ENCODE data around the gene CPEB4. TPM values are rescaled to one million over a fixed set of nuclear protein-coding genes. Genes with fewer than 3 reads are reported as not detected.

CPEB4 gene
- total and polyA plus RNA-seq, 2 of the 8 experiments (the other 6 are each of a cell fraction or from before 2014, with no cell fraction given), result 8.4 to 13.4 TPM

DNA sequence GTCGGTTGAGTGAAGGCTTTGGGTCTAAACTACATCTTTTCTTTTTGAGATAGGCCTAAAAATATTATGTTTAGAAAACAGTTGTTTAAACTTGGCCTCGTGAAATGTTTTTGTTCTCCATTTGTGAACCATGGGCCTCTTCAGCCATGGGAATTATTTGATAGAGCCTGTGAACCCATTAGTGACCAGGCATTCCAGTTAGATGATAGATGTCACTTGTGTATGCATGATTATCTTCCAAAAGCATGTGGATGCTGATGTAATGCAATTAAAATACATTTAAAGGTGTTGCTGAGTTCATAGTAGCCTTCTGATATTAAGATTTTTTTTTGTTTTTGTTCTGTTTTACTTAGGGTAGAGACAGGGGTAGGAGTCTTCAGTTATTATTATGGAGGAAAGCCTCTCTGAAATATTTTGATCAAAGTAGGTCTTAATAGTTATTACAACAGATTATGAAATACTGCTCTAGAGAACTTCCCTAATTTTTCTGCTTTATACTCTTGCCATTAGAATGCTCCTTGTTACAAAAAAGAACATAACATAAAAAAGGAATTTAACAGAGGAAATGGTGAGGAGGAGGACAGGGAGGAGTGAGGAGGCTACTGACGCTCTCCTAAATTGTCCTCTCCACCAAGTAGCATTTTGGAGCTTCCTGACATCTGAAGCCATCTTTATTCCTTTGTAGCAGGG lies 32.9 kb downstream of the CPEB4 start:
- Histone ChIP-seq H4K5ac (ENCODE audit: insufficient read length, low read depth, low read length) (no peak overlapping the region), H2BK20ac (ENCODE audit: low read length) (no peak overlapping the region), H2BK120ac (replicated peaks; ENCODE audit: low read depth, low read length) (no peak overlapping the region), H3K27me3 (replicated peaks in 1 of 4; ENCODE audit: control insufficient read depth in 3 of 4, extremely low read depth in 1 of 4, insufficient read depth in 3 of 4, low read length in 3 of 4) (no peaks in the 10 kb centered on the region), H3K4ac (replicated peaks; ENCODE audit: insufficient read length, low read depth, low read length) (no peak overlapping the region), H3K18ac (ENCODE audit: extremely low read depth, low read length) (no peak overlapping the region), H3K14ac (ENCODE audit: insufficient read length) (no peak overlapping the region), H3K56ac (replicated peaks; ENCODE audit: insufficient read length, low read depth, low read length) (no peak overlapping the region), H2AFZ (ENCODE audit: low read length) (no peak overlapping the region), H3K36me3 (ENCODE audit: control insufficient read depth in 2 of 4, insufficient read depth in 4 of 4, low read length in 3 of 4) (no peaks in the 10 kb centered on the region), H3K4me3 (ENCODE audit: extremely low read depth in 1 of 4, insufficient read depth in 2 of 4, low read depth in 3 of 4, low read length in 4 of 4) (no peak overlapping the region), H3K23me2 (ENCODE audit: low read depth, low read length) (0 out of 2 replicates have a peak, but pooled peaks cover 5% of the 10 kb centered on the region), H3K9ac (replicated peaks in 1 of 4; ENCODE audit: extremely low read depth in 1 of 4, low read depth in 3 of 4, low read length in 3 of 4) (no peak overlapping the region), H2AK5ac (ENCODE audit: low read depth, low read length) (no peak overlapping the region), H3K27ac (ENCODE audit: low read depth, low read length) (no peak overlapping the region), H3K79me1 (ENCODE audit: low read depth, low read length) (no peaks in the 10 kb centered on the region), H2BK15ac (ENCODE audit: low read length) (no peak overlapping the region), H3K79me2 (ENCODE audit: control insufficient read depth in 1 of 2, insufficient read depth in 2 of 2, low read length in 2 of 2) (peaks cover 0 to 27% of the 10 kb centered on the region in 2 experiments; a peak in 2 of 4 replicates), H2BK5ac (ENCODE audit: low read depth, low read length) (no peak overlapping the region), H3K4me2 (ENCODE audit: insufficient read depth in 1 of 2, low read depth in 2 of 2, low read length in 2 of 2) (no peak overlapping the region), H4K91ac (replicated peaks; ENCODE audit: insufficient read length, low read length) (no peak overlapping the region), H3K9me3 (ENCODE audit: insufficient read depth in 2 of 2, low read depth in 1 of 2, low read length in 1 of 2) (no peaks in the 10 kb centered on the region), H3K23ac (ENCODE audit: insufficient read length) (no peak overlapping the region), H4K20me1 (replicated peaks in 1 of 2; ENCODE audit: control insufficient read depth in 1 of 2, insufficient read depth in 2 of 2, low read length in 2 of 2) (no peaks in the 10 kb centered on the region), H3K4me1 (replicated peaks in 1 of 4; ENCODE audit: control insufficient read depth in 3 of 4, insufficient read depth in 4 of 4, low read length in 3 of 4) (peaks cover 0 to 17% (median 7%) of the 10 kb centered on the region in 4 experiments; a peak in 4 of 7 replicates), H2BK12ac (ENCODE audit: low read depth, low read length) (no peak overlapping the region), H4K8ac (ENCODE audit: extremely low read depth, insufficient read depth, low read length) (no peak overlapping the region)
- WGBS, 2 experiments (ENCODE audit: extremely low coverage in 1 of 2, insufficient coverage in 1 of 2, insufficient read length in 1 of 2, insufficient replicate concordance in 2 of 2, low coverage in 1 of 2, low lambda C conversion rate in 2 of 2, missing lambda C conversion rate in 1 of 2), result 86% methylated on average over 3 of the region's 3 CpGs; no CpG with 5 or more reads in 1 of the 2 experiments
- CTCF ChIA-PET (ENCODE audit: partially characterized antibody), result interaction anchor here (1.1 kb wide), 2 partner anchors 287 to 292 kb away, joined by 3 read pairs; no protein-coding TSS in a partner anchor
- no peak for TF ChIP-seq SIN3A (conservative IDR thresholded peaks at IDR 0.05 in 1 of 2, IDR thresholded peaks at IDR 0.05 in 1 of 2; ENCODE audit: low read depth in 1 of 2, low read length in 2 of 2)
- POLR2A ChIA-PET (ENCODE audit: partially characterized antibody), result no interaction called here
- FAIRE-seq (no peak), DNase-seq (ENCODE audit: low read depth in 1 of 2, low spot score in 2 of 2) (no peak)

Measured in H1 (cell line).